Measurements from ENCODE around the gene DLL3. TPM values are rescaled to one million over a fixed set of nuclear protein-coding genes. Genes with fewer than 3 reads are reported as not detected.
"Not testable (repeated sequence)": the region's sequence is repeated elsewhere in the genome, so short reads cannot be mapped to it uniquely, and the experiment has no call there.

DLL3 gene
- total RNA-seq, 3 donors from 2014 or later: not detected

DNA sequence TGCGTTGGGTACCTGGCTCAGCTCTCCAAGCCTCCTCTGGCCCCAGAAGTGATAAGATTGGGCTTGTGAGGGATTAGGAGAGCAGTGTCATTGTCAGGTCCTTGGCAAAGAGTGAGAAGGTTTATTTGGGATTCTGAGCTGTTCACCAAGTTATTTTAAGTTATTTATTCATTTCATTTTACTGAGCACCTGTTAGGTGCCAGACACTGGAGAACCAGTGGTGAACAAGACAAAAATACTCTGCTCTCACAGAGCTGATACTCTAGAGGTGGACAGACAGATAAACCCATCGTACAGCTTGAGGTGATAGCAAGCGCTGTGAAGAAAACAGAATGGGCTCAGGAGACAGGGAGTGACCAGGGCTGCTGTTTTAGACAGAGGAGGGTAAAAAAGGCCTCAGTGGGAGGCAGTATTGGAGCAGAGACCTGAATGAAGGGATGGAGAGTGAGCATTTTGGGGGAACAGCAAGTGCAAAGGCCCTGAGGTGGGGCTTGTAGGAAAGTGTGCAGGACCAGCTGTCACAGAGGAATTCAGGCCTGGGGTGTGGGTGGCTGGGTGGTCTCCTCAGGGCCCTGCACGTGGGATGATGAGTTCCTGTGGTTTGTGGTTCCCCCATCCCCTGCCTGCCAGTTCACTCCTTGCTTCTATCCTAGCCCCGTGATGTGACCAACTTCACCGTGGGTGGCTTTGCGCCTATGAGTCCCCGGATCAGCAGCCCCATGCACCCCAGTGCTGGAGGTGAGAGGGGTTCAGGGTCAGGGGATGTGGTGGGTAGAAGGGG, 26.8 kb upstream of the DLL3 start:
- no peaks in the 10 kb centered on the region for H3K4me1 ChIP-seq
- no peak overlapping the region for H3K27ac ChIP-seq
- peaks cover 23% of the 10 kb centered on the region for H3K36me3 ChIP-seq
- H3K4me3 ChIP-seq: no peak overlapping the region
- no peak for TF ChIP-seq POLR2AphosphoS5 (IDR thresholded peaks at IDR 0.05)
- no peak for TF ChIP-seq POLR2A (IDR thresholded peaks at IDR 0.05)
- TF ChIP-seq, protein P1, sequence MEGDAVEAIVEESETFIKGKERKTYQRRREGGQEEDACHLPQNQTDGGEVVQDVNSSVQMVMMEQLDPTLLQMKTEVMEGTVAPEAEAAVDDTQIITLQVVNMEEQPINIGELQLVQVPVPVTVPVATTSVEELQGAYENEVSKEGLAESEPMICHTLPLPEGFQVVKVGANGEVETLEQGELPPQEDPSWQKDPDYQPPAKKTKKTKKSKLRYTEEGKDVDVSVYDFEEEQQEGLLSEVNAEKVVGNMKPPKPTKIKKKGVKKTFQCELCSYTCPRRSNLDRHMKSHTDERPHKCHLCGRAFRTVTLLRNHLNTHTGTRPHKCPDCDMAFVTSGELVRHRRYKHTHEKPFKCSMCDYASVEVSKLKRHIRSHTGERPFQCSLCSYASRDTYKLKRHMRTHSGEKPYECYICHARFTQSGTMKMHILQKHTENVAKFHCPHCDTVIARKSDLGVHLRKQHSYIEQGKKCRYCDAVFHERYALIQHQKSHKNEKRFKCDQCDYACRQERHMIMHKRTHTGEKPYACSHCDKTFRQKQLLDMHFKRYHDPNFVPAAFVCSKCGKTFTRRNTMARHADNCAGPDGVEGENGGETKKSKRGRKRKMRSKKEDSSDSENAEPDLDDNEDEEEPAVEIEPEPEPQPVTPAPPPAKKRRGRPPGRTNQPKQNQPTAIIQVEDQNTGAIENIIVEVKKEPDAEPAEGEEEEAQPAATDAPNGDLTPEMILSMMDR (IDR thresholded peaks at IDR 0.05): no peak
- H3K27me3 ChIP-seq: no peaks in the 10 kb centered on the region
- DNase-seq (ENCODE audit: low spot score in 2 of 2): no peak
- no peaks in the 10 kb centered on the region for H3K9me3 ChIP-seq
- intact Hi-C loops (cut with DNase I; ENCODE audit: low total_unique reads): loop anchor here (2.0 kb wide), 1 partner anchor 65 kb away; no protein-coding TSS in a partner anchor

DNA sequence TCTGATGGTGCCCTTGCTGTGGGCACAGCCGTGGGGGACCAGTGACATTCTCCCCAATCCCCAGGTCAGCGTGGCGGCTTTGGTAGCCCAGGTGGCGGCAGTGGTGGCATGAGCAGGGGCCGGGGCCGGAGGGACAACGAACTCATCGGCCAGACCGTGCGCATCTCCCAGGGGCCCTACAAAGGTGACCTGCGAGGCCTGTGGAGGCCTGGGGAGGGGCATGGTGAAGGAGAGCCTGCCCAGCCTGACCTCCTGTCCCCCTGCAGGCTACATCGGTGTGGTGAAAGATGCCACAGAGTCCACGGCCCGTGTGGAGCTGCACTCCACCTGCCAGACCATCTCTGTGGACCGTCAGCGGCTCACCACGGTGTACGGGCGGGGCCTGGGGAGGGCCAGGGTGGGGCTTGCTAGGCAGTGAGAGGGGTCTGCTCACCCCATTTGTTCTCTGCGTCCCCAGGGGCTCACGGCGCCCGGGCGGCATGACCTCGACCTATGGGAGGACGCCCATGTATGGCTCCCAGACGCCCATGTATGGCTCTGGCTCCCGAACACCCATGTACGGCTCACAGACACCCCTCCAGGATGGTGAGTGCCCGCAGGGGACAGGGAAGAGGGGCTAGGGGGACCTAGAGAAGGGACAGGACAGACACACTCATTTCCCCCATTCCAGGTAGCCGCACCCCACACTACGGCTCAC, 25.9 kb upstream of the DLL3 start:
- H3K36me3 ChIP-seq: peaks cover 23% of the 10 kb centered on the region
- TF ChIP-seq POLR2AphosphoS5 (IDR thresholded peaks at IDR 0.05): no peak
- TF ChIP-seq POLR2A (IDR thresholded peaks at IDR 0.05): no peak
- DNase-seq (ENCODE audit: low spot score in 2 of 2): no peak
- no peaks in the 10 kb centered on the region for H3K27me3 ChIP-seq
- no peaks in the 10 kb centered on the region for H3K9me3 ChIP-seq
- H3K27ac ChIP-seq: no peak overlapping the region
- H3K4me3 ChIP-seq: no peak overlapping the region
- intact Hi-C loops (cut with DNase I; ENCODE audit: low total_unique reads): no loop called here
- no peaks in the 10 kb centered on the region for H3K4me1 ChIP-seq

DNA sequence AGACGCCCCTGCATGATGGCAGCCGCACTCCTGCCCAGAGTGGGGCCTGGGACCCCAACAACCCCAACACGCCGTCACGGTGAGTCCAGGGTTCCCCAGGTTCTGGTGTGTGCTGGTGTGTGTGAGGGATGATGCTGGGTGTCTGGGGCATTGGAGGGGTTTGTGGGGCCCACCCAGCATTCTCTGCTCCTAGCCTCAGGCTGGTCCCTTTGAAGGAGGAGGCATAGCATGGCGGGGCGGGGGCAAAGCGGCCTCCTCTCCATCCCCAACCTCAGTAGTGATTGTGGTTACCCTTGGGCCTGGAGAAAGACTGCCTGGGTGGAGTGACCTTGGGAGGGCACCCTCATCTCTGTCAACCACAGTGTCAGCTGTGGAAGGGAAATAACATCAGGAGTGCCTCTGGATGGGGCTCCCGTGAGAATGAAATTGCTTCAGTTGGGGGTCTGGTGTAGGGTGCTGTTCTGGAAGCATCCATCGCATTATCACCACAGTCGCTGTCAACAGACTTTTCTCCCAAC, 25.2 kb upstream of the DLL3 start:
- no peaks in the 10 kb centered on the region for H3K27me3 ChIP-seq
- peaks cover 17% of the 10 kb centered on the region for H3K36me3 ChIP-seq
- intact Hi-C loops (cut with DNase I; ENCODE audit: low total_unique reads): no loop called here
- no peak for DNase-seq (ENCODE audit: low spot score in 2 of 2)
- no peaks in the 10 kb centered on the region for H3K4me1 ChIP-seq
- no peak overlapping the region for H3K4me3 ChIP-seq
- H3K27ac ChIP-seq: no peak overlapping the region
- TF ChIP-seq, protein P1 (IDR thresholded peaks at IDR 0.05): no peak
- TF ChIP-seq POLR2A (IDR thresholded peaks at IDR 0.05) (no peak), POLR2AphosphoS5 (IDR thresholded peaks at IDR 0.05) (no peak)
- H3K9me3 ChIP-seq: no peaks in the 10 kb centered on the region

DNA sequence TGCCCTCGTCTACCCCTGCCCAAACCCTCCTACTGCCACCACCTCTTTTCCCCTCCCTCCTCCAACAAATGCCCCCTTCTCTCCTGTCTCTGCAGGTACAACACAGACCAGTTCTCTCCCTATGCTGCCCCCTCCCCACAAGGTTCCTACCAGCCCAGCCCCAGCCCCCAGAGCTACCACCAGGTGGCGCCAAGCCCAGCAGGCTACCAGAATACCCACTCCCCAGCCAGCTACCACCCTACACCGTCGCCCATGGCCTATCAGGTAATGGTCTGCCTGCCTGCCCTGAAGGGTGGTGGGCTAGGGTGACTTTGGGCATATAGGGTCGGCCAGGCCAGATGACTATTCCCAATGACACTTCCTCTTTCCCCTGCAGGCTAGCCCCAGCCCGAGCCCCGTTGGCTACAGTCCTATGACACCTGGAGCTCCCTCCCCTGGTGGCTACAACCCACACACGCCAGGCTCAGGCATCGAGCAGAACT, 24.6 kb upstream of the DLL3 start:
- intact Hi-C loops (cut with DNase I; ENCODE audit: low total_unique reads): no loop called here
- peaks cover 12% of the 10 kb centered on the region for H3K36me3 ChIP-seq

GRCh38 chr19:39475748-39476147, 23.0 kb upstream of the DLL3 start:
- Histone ChIP-seq H3K9me3 (no peaks in the 10 kb centered on the region), H3K4me3 (no peak overlapping the region), H3K27me3 (no peaks in the 10 kb centered on the region), H3K27ac (no peak overlapping the region), H3K4me1 (no peaks in the 10 kb centered on the region), H3K36me3 (peaks cover 4% of the 10 kb centered on the region)
- TF ChIP-seq POLR2AphosphoS5 (IDR thresholded peaks at IDR 0.05) (no peak), POLR2A (IDR thresholded peaks at IDR 0.05) (no peak)
- TF ChIP-seq, protein P1 (IDR thresholded peaks at IDR 0.05): no peak
- intact Hi-C loops (cut with DNase I; ENCODE audit: low total_unique reads): loop anchor here (1.0 kb wide), 1 partner anchor 39 kb away; no protein-coding TSS in a partner anchor
- DNase-seq (ENCODE audit: low spot score in 2 of 2): no peak

More for the DNA sequence above, 24.6 kb upstream of the DLL3 start:
- DNase-seq (ENCODE audit: low spot score in 2 of 2): no peak
- Histone ChIP-seq H3K9me3 (no peaks in the 10 kb centered on the region), H3K4me1 (no peaks in the 10 kb centered on the region), H3K4me3 (no peak overlapping the region), H3K27ac (no peak overlapping the region), H3K27me3 (no peaks in the 10 kb centered on the region)
- TF ChIP-seq, protein P1 (IDR thresholded peaks at IDR 0.05): peak in 2 of 3 donors; percentile 55 to 63
- TF ChIP-seq POLR2AphosphoS5 (IDR thresholded peaks at IDR 0.05) (no peak), POLR2A (IDR thresholded peaks at IDR 0.05) (no peak)

DNA sequence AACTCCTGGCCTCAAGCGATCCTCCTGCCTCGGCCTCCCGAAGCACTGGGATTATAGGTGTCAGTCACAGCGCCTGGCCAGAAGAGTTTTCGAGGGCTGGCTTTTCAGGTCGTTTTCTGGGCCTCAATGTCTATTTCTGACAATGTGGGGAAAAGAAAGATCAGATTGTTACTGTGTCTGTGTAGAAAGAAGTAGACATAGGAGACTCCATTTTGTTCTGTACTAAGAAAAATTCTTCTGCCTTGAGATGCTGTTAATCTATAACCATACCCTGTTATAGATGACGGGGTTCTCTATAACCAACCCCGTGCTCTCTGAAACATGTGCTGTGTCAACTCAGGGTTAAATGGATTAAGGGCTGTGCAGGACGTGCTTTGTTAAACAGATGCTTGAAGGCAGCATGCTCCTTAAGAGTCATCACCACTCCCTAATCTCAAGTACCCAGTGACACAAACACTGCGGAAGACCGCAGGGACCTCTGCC, 19.4 kb upstream of the DLL3 start:
- H3K4me3 ChIP-seq; intact Hi-C loops (cut with DNase I; ENCODE audit: low total_unique reads); H3K36me3 ChIP-seq: not testable (repeated sequence)

More for the DNA sequence above, 19.4 kb upstream of the DLL3 start:
- H3K4me1 ChIP-seq; H3K9me3 ChIP-seq; H3K27ac ChIP-seq; DNase-seq (ENCODE audit: low spot score in 2 of 2); H3K27me3 ChIP-seq: not testable (repeated sequence)
